Vagina (tissue), 2 donors: ENCODE data around the gene RUNX2.

Experiments used
- POLR2A ChIP-seq, 2 donors: fragments of 450-650 bp; IDR thresholded peaks; one replicate each; pipeline ENCODE4 v1.6.1; 2017; ENCODE audit warnings: antibody characterized with exemption in 2 of 2, mild to moderate bottlenecking in 2 of 2, moderate library complexity in 2 of 2
- POLR2AphosphoS5 ChIP-seq, 2 donors: sonication (generic); formaldehyde crosslinking; IDR thresholded peaks; one replicate each; pipeline ENCODE4 v1.9.0; 2017; ENCODE audit warnings: antibody characterized with exemption in 2 of 2, mild to moderate bottlenecking in 2 of 2, low read depth in 1 of 2; ENCODE audit not compliant: insufficient read depth in 1 of 2
- TF ChIP-seq, protein P1 (sequence below), 3 experiments: fragments of 450-650 bp in 2 of 3; fragments of 200-600 bp in 1 of 3; sonication (generic) in 1 of 3; IDR thresholded peaks; one replicate each; pipeline ENCODE4 v1.5.1; 2017 to 2019; ENCODE audit warnings: antibody characterized with exemption in 3 of 3, mild to moderate bottlenecking in 2 of 3, moderate library complexity in 2 of 3

- no peak for TF ChIP-seq POLR2A (IDR thresholded peaks at IDR 0.05)
- TF ChIP-seq, protein P1, sequence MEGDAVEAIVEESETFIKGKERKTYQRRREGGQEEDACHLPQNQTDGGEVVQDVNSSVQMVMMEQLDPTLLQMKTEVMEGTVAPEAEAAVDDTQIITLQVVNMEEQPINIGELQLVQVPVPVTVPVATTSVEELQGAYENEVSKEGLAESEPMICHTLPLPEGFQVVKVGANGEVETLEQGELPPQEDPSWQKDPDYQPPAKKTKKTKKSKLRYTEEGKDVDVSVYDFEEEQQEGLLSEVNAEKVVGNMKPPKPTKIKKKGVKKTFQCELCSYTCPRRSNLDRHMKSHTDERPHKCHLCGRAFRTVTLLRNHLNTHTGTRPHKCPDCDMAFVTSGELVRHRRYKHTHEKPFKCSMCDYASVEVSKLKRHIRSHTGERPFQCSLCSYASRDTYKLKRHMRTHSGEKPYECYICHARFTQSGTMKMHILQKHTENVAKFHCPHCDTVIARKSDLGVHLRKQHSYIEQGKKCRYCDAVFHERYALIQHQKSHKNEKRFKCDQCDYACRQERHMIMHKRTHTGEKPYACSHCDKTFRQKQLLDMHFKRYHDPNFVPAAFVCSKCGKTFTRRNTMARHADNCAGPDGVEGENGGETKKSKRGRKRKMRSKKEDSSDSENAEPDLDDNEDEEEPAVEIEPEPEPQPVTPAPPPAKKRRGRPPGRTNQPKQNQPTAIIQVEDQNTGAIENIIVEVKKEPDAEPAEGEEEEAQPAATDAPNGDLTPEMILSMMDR (IDR thresholded peaks at IDR 0.05) = no peak
- no peak for TF ChIP-seq POLR2AphosphoS5 (IDR thresholded peaks at IDR 0.05; ENCODE audit: insufficient read depth in 1 of 2, low read depth in 1 of 2)
Observed at GRCh38 chr6:45293306-45293705, 34.8 kb upstream of the RUNX2 start.
